NOMO-1 treated with dmso at 0.1 percent for 144 hours (cell line): Measurements from ENCODE around the gene NFE2L1.

Experiments used
- DNase-seq: peaks from one replicate; lab custom pipeline; 2025; ENCODE audit not compliant: unreplicated experiment; lab: John Stamatoyannopoulos, UW

NFE2L1 gene

GRCh38 chr17:48046296-48046695, 1.9 kb upstream of the NFE2L1 start:
- DNase-seq: no peak

- no peak for DNase-seq
Measured at GRCh38 chr17:48047113-48047740, 932 bp upstream of the NFE2L1 start.

- peak; percentile 93 for DNase-seq
Measured at GRCh38 chr17:48048384-48049126, 396 bp downstream of the NFE2L1 start.

GRCh38 chr17:48051283-48051682, 3.1 kb downstream of the NFE2L1 start:
- DNase-seq: no peak

- no peak for DNase-seq
Measured at GRCh38 chr17:48051706-48052486, 3.7 kb downstream of the NFE2L1 start.

- no peak for DNase-seq
Measured at GRCh38 chr17:48052956-48053757, 5.0 kb downstream of the NFE2L1 start.

GRCh38 chr17:48053758-48054237, 5.6 kb downstream of the NFE2L1 start:
- DNase-seq: no peak

GRCh38 chr17:48054238-48055185, 6.4 kb downstream of the NFE2L1 start:
- DNase-seq: no peak

GRCh38 chr17:48055531-48056245, 7.5 kb downstream of the NFE2L1 start:
- DNase-seq: no peak

GRCh38 chr17:48056246-48056745, 8.1 kb downstream of the NFE2L1 start:
- DNase-seq: no peak

- DNase-seq: no peak
Measured at GRCh38 chr17:48056879-48057278, 8.7 kb downstream of the NFE2L1 start.

- DNase-seq: no peak
Measured at GRCh38 chr17:48057626-48058025, 9.5 kb downstream of the NFE2L1 start.

- no peak for DNase-seq
Measured at GRCh38 chr17:48058393-48059124, 10.4 kb downstream of the NFE2L1 start.

GRCh38 chr17:48059125-48059668, 11.0 kb downstream of the NFE2L1 start:
- no peak for DNase-seq

GRCh38 chr17:48060249-48060648, 12.1 kb downstream of the NFE2L1 start:
- DNase-seq: no peak

GRCh38 chr17:48062273-48062672, 14.1 kb downstream of the NFE2L1 start:
- DNase-seq: no peak

- no peak for DNase-seq
Measured at GRCh38 chr17:48064638-48065037, 16.5 kb downstream of the NFE2L1 start.

- no peak for DNase-seq
Measured at GRCh38 chr17:48066192-48066591, 18.0 kb downstream of the NFE2L1 start.
